NCI-H2029 treated with DMSO at 0.1 percent for 48 hours (cell line): ENCODE results near the gene ACBD3.

Experiments used
- DNase-seq: peaks from one replicate; lab custom pipeline; 2025; lab: John Stamatoyannopoulos, UW

The ACBD3 gene

GRCh38 chr1:226201029-226201593, 14.6 kb upstream of the ACBD3 start:
- DNase-seq: no peak

DNA sequence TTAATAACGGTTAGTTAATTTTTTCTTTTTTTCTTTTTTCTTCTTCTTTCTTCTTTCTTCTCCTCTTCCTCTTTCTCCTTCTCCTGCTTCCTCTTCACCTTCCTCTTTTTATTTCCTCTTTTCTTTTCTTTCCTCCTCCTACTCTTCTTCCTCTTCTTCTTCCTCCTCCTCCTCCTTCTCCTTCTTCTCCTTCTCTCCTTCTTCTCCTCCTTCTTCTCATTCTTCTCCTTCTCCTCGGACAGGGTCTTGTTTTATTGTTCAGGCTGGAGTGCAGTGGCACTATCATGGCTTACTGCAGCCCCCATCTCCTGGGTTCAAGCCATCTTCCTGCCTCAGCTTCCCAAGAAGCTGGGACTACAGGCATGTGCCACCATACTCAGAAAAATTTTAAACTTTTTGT, 13.4 kb upstream of the ACBD3 start:
- DNase-seq: no peak

- no peak for DNase-seq
Observed at GRCh38 chr1:226195144-226195543, 8.6 kb upstream of the ACBD3 start.

DNA sequence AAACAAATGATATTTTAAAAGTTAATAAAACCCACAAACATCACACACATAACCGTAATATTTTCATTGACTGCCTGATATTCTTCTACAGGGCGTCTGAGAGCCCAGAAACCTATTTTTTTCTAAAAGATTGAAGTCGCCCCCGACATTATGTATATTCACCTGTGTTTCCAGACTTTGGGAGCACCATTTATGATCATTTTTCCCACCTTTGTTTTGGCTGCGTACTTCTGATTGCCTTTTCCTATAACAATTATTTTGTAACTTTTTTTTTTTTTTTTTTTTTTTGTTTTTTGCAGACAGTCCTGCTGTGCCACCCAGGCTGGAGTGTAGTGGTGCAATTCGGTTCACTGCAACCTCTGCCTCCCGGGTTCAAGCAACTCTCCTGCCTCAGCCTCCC, 839 bp upstream of the ACBD3 start:
- no peak for DNase-seq

DNA sequence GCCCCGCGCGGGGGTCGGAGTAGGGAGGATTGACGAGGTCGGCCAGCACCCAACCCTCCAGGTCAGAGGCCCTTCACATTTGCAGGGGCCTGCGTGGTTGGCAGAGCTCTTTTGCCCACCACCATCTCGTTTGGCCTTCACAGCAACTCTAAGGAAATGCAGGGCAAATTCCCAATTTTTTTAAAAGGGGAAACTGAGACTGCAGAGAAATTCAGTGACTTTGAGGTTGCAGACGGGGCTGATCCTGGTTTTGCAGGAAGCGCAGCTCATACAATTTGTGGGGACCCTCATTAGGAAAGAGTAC, 430 bp upstream of the ACBD3 start:
- DNase-seq: no peak

DNA sequence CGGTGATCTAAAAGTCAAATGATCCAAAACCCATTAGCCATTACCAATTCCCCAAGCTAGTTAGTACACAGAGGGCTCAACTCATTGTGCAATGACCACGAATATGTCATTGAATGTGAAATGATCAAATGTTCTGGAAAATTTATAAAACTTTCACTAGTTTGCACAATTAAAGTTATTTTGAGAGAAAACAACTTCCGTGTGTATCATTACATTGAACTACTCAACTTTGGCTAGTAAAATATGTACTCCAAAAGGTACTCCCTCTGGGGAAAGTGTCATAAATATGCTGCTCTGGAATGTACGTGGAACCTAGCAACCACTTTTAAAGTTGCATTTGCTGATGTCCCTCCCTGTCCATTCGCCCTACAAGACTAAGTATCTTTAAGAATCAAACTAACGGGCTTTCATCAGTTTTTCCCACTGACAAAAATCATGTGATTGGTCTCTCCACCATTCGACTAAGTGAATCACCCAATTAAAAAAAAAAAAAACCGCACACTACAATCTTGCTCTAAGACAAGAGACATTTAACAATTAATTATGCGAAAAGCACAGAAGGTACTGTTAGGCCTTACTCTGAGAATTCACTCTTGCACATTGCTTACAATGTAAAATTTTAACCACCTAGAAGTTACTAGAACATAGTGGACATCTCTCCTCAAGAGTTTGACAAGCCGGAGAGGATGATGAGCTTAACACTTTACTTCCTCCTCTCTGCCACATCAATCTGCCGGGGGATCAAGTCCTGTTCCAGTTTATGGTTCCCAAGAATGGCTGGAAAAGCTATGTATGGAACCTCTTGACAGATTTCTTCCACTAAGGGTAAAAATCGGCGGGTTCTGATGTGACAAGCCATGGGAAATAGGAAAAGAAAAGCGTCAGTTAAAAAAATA, 1.2 kb downstream of the ACBD3 start:
- no peak for DNase-seq

DNA sequence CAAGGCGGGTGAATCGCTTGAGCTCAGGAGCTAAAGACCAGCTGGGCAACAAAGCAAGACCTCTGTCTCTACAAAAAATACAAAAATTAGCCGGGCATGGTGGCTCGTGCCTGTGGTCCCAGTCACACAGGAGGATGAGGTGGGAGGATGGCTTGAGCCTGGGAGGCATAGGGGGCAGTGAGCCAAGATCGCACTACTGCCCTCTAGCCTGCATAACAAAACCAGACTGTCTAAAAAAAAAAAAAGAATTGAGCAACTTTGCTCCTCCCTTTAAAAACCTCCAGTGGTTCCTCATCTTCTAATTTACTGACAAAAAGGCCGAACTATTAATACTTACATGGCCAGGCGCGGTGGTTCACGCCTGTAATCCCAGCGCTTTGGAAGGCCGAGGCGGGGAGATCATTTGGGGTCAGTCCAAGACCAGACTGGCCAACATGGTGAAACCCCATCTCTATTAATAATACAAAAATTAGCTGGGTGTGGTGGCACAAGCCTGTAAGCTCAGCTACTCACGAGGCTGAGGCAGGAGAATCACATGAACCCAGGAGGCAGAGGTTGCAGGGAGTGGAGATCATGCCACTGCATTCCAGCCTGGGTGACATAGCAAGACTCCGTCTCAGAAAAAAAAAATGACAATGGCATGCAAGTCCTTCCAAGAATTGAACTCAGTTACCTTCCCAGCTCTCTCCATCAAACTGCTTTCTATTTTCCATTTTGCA, 4.4 kb downstream of the ACBD3 start:
- no peak for DNase-seq

DNA sequence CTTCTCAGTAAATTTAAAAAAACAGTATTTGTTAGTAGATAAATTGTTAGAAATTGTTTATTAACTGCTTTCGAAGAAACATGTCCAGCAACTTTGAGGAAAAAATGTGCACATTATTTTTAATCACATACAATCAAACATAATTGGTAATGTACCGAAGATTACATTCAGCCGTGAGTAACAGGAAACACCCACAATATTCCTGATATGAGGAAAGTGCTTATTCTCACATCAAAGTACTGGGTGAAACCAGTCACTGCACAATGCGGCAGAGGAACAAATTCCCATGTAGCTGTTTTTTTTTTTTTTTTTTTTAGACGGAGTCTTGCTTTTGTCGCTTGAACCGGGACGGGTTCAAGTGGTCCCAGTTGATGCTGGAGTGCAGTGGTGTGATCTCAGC, 9.7 kb downstream of the ACBD3 start:
- no peak for DNase-seq

DNA sequence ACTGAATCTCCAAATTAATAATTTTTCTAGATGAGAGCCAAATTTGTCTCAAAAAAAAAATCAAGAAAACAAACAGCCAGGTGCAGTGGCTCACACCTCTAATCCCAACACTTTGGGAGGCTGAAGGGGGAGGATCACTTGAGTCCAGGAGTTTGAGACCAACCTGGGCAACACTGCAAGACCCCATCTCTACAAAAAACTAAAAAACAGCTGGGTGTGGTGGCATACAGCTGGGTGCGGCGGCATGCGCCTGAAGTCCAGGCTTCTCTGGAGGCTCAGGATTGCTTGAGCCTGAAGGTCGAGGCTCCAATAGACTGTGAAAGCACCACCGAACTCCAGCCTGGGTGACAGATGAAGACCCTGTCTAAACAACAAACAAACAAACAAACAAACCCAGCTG, 14.0 kb downstream of the ACBD3 start:
- DNase-seq: no peak

DNA sequence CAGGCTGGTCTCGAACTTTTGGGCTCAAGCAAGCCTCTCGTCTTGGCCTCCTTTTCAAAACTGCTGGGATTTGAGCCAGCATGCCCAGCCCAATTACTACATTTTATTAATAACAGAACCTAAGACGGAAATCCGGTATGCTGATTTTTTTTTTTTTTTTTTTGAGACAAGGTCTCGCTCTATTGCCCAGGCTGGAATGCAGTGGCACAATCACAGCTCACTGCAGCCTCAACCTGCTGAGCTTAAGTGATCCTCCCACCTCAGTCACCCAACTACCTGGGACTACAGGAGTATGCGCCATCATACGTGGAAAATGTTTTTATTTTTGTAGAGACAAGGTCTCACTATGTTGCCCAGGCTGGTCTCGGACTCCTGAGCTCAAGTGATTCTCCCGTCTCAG, 20.2 kb downstream of the ACBD3 start:
- no peak for DNase-seq

DNA sequence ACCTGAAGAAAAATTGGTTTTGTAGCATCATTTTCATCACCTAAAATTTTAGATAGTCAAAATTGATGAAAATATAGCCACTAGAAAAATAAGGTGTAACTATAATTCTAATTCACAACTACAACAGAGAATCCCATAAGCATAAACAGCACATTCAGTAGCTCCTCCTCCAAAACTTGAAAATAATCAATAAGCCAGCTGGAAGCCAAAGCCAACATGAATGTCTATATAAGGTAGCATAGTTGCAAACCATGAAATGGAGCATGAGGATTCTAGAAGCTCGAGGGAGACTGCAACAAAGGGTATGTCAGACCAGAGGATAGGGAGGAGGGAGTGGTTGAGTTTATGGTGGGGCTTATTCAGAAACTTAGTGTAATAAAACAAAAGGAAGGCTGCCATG, 22.4 kb downstream of the ACBD3 start:
- no peak for DNase-seq

DNA sequence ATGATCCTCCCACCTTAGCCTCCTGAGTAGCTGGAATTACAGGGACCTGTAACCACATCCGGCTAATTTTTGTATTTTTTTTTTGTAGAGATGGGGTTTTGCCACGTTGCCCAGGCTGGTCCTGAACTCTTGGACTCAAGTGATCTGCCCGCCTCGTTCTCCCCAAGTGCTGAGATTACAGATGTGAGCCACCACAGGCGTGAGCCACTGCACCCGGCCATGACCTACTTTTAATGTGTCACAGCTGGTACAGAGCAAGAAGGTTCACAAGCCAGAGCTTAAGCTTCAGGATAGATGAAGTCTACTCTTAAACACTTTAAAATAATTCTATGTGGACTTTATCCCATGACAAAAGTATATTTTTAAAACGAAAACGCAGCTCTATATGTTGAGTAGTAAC, 23.6 kb downstream of the ACBD3 start:
- DNase-seq: no peak

DNA sequence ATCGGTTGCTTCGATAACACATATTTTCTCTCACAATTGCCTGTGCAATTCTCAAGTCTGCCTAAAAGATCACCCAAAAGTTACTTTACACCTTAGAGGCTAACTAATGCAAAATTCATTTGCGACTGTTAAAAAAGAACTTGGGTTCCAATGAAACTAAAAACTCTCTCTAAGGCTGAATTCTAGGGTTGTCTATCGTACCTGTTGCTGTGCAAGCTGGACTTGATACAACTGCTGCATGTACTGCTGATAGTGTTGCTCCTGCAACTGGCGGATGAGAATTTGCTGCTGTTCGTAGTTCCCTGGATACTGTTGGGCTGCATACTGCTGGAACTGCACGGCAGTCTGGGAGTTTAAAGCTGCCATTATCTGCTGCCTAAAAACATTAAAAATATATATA, 27.6 kb downstream of the ACBD3 start:
- no peak for DNase-seq

DNA sequence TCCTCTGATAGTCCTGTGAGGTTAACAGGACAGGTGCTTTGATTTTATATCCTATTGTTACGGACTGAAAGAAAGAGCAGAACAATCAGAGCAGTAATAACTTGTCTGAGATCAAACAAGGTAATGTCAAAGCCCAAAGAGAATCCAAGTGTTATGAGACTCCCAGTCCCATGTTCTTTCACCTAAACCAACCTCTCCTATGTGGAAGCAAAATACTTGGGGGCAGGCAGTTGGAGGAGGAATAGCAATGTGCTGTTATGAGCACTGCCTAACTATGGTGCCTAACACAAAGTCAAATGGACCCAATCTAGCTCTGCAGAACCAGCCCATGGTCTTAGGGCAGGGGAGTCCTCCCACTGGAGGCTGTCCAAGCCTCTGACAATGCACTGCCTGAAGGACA, 28.1 kb downstream of the ACBD3 start:
- no peak for DNase-seq

- no peak for DNase-seq
Observed at GRCh38 chr1:226157761-226158316, 28.7 kb downstream of the ACBD3 start.

GRCh38 chr1:226154593-226154992, 31.9 kb downstream of the ACBD3 start:
- no peak for DNase-seq

DNA sequence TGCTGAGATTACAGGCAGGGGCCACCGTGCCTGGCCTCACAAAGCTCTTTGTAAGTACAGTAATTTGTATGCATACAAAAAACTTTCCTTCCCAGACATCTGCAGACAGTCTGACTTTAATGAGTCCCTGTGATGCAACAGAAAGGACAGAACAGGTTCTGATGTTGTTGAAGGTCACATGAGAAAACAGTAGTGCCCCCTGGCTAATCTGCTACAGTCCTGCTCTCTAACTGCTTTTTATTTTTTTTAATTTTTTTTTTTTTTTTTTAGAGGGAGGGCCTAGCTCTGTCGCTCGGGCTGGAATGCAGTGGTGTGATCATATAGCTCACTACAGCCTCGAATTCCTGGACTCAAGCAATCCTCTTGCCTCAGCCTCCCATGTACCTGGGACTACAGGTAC, 36.7 kb downstream of the ACBD3 start:
- no peak for DNase-seq

GRCh38 chr1:226148121-226148648, 38.4 kb downstream of the ACBD3 start:
- DNase-seq: no peak

- DNase-seq: no peak
Observed at GRCh38 chr1:226144045-226144444, 42.5 kb downstream of the ACBD3 start.

DNA sequence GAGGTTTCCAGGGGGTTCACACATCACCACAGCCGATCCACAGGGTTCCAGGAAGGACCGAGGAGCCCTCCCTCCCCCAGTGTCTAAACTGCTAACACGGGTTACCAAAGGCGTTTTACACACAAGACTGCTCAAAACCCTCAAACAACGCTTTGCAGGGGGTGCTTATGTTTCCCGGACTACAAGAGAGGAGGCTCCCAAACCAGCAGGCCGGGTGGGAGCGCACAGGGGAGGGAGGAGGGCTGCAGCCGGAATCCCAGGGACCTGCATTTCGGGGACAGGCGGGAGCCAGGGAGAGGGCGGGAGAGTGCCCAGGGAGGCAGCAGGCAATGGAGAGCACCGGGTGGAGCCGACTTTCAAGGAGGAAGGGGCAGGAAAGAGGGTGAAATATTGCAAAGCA, 50.8 kb downstream of the ACBD3 start:
- DNase-seq: no peak

DNA sequence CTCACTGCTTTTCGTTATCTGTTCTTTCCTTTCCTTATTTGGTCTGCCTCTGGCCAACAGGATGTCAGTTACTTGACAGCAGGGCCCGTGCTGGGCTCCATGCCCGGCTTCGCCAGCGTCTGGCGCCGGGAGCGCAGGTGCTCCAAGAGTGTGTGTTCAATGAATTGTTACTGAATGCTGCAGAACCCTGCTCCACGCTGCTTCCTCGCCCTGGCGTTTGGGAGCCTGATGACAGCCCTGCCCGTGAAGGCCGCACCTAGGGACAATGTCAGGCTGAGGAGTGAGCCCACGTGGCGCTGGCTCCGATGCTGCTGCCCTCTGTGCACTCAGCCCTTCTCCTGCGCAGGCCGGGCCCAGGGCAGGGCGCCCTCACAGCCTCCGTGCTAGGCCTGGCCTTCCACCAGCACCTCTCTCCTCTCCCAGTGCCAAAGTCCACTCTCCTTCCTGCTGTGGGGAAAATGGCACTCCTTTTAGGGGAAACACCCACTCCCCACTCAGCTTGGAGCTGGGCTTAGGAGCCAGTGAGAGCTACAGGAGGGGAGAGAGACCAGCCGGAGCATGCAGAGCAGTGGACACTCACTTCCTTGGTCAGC, 51.4 kb downstream of the ACBD3 start:
- DNase-seq: peak; percentile 62
